ENCODE measurements around the gene PRRC2B.

- TF ChIP-seq EZH2 (IDR thresholded peaks at IDR 0.05; ENCODE audit: insufficient read depth, poor library complexity, severe bottlenecking) (no peak), EZH2phosphoT487 (IDR thresholded peaks at IDR 0.05; ENCODE audit: insufficient read depth, low read depth) (no peak)
Measured at GRCh38 chr9:131465401-131465800, 71.5 kb downstream of the PRRC2B start.
